HepG2 (cell line): ENCODE measurements around the gene TFAP2D. TPM values are rescaled to one million over a fixed set of nuclear protein-coding genes. Genes with fewer than 3 reads are reported as not detected.

Experiments used
- ATAC-seq: fragments of 200-7000 bp; cut with Tn5 transposase; 3 replicates; pipeline ENCODE4 v1.9.1; 2020; ENCODE audit warnings: mild to moderate bottlenecking, moderate library complexity
- BruUV-seq: library from RNA; stranded (reverse); fragments of 400-500 nt; replicated peaks from 2 replicates; lab custom pipeline; 2021; lab: Mats Ljungman, UMichigan
- CTCF ChIA-PET: fragments of 300-600 bp; formaldehyde crosslinking; extraction: SDS; loops from one replicate; lab custom pipeline; 2021; ENCODE audit warnings: low total read pairs, inconsistent platforms, low intra/inter-chr PET ratio; lab: Yijun Ruan, JAX
- POLR2A ChIA-PET: fragments of 350-600 bp; sonication (Branson Sonifier 250); formaldehyde crosslinking; loops from one replicate; lab custom pipeline; 2020; ENCODE audit warnings: antibody characterized with exemption, inconsistent platforms; lab: Yijun Ruan, JAX
- DNase-seq: peaks from one replicate; pipeline ENCODE4 v3.0.0-alpha.2; 2015; ENCODE audit warnings: low spot score
- FAIRE-seq: peaks from 3 replicates; lab custom pipeline; 2011; peaks lifted over from hg19 to GRCh38; lab: Jason Lieb, UNC
- H2AFZ ChIP-seq: one replicate; pipeline ENCODE4 v1.6.1; 2011; ENCODE audit warnings: low read length, inconsistent platforms
- H3K27ac ChIP-seq: fragments of 300-600 bp; 3 replicates; pipeline ENCODE4 v1.8.0; 2011; ENCODE audit warnings: mixed run types, mild to moderate bottlenecking, mixed read lengths, low read length, inconsistent platforms; ENCODE audit not compliant: insufficient read depth; ENCODE audit errors: extremely low read length
- H3K27me3 ChIP-seq, 2 experiments: fragments of 200-600 bp in 1 of 2; 2 replicates in 1 of 2; 3 replicates in 1 of 2; pipeline versions ENCODE4 v1.6.0 to v1.8.0; 2011; ENCODE audit warnings: low read length in 2 of 2, mild to moderate bottlenecking in 2 of 2, moderate library complexity in 2 of 2, inconsistent platforms in 1 of 2; ENCODE audit not compliant: insufficient read depth in 2 of 2, control insufficient read depth in 1 of 2
- H3K36me3 ChIP-seq, 2 experiments: fragments of 200-600 bp in 1 of 2; replicated peaks in 1 of 2; 2 replicates in 1 of 2; 3 replicates in 1 of 2; pipeline versions ENCODE4 v1.5.1 to v1.8.0; 2011; ENCODE audit warnings: low read length in 2 of 2, inconsistent platforms in 1 of 2; ENCODE audit not compliant: insufficient read depth in 2 of 2, control insufficient read depth in 1 of 2
- H3K4me1 ChIP-seq: 2 replicates; pipeline ENCODE4 v1.5.1; 2012; ENCODE audit warnings: low read length, inconsistent platforms; ENCODE audit not compliant: insufficient read depth
- H3K4me2 ChIP-seq: 2 replicates; pipeline ENCODE4 v1.6.0; 2011; ENCODE audit warnings: low read depth, low read length, inconsistent platforms
- H3K4me3 ChIP-seq, 3 experiments: fragments of 200-600 bp in 1 of 3; sonication (generic), shearing (Covaris generic) in 1 of 3; replicated peaks in 1 of 3; 2 replicates each; pipeline ENCODE4 v1.5.1; 2011 to 2016; ENCODE audit warnings: low read length in 3 of 3, inconsistent platforms in 2 of 3, low read depth in 2 of 3, mild to moderate bottlenecking in 2 of 3, control low read depth in 1 of 3, mixed read lengths in 1 of 3; ENCODE audit not compliant: insufficient read depth in 1 of 3
- H3K79me2 ChIP-seq: one replicate; pipeline ENCODE4 v1.6.1; 2011; ENCODE audit warnings: low read length, inconsistent platforms; ENCODE audit not compliant: insufficient read depth
- H3K9ac ChIP-seq: 2 replicates; pipeline ENCODE4 v1.6.0; 2011; ENCODE audit warnings: mild to moderate bottlenecking, low read depth, low read length, inconsistent platforms; ENCODE audit not compliant: insufficient read depth
- H3K9me3 ChIP-seq: 2 replicates; pipeline ENCODE4 v1.5.1; 2012; ENCODE audit warnings: mild to moderate bottlenecking, low read length
- H4K20me1 ChIP-seq: 2 replicates; pipeline ENCODE4 v1.6.0; 2011; ENCODE audit warnings: inconsistent platforms, mild to moderate bottlenecking, low read length, moderate library complexity; ENCODE audit not compliant: insufficient read depth
- STAG1 ChIP-seq: sonication (generic); formaldehyde crosslinking; IDR thresholded peaks from 2 replicates; pipeline ENCODE4 v1.4.0; 2020; ENCODE audit warnings: missing genetic modification reagents
- ZFP36L1 ChIP-seq: sonication (generic); formaldehyde crosslinking; IDR thresholded peaks from 2 replicates; pipeline ENCODE4 v1.8.0; 2022; ENCODE audit warnings: mild to moderate bottlenecking, missing genetic modification reagents, moderate library complexity
- ZFYVE20 ChIP-seq: sonication (generic); formaldehyde crosslinking; IDR thresholded peaks from 2 replicates; pipeline ENCODE4 v1.8.0; 2023; ENCODE audit warnings: low read depth, mild to moderate bottlenecking, moderate library complexity, missing genetic modification reagents, borderline replicate concordance
- ZNF260 ChIP-seq: sonication (generic); formaldehyde crosslinking; IDR thresholded peaks from 2 replicates; pipeline ENCODE4 v1.4.0; 2020; ENCODE audit warnings: missing genetic modification reagents, low read depth, mild to moderate bottlenecking, borderline replicate concordance
- WGBS: methylation state at CpG from one replicate; pipeline ENCODE4 v1.1.6; 2017; ENCODE audit warnings: low lambda C conversion rate; 5-methylcytosine and 5-hydroxymethylcytosine counted together
- in situ Hi-C: cut with HindIII; loops from 2 replicates; pipeline ENCODE4 v1.10.0; 2017; ENCODE audit warnings: low pct_unique_long_range_greater_than_20kb; ENCODE audit not compliant: extremely low pct_ligation_motif_present
- intact Hi-C: fragments of 100-400 bp; cut with micrococcal nuclease; formaldehyde crosslinking; loops from one replicate; pipeline ENCODE4 v1.10.0; 2022; ENCODE audit not compliant: unreplicated experiment
- polyA plus RNA-seq, 8 experiments: library from polyadenylated mRNA; depleted of rRNA in 3 of 8; stranded (reverse) in 7 of 8; unstranded in 1 of 8; fragments of >200 nt; fragmentation: Illumina TruSeq in 4 of 8; extraction: Trizol in 4 of 8; gene quantifications; 2 replicates each; pipeline versions ENCODE4 v1.2.1 to v1.2.3, GENCODE V29; 2011 to 2016; ENCODE audit warnings: low read depth in 4 of 8, missing spikeins in 1 of 8, mixed read lengths in 1 of 8; ENCODE audit not compliant: insufficient read depth in 1 of 8
- total RNA-seq, 5 experiments: library from RNA; depleted of rRNA; stranded (reverse); fragments of >200 nt; fragmentation: Illumina TruSeq; extraction: Trizol; gene quantifications; 2 replicates each; pipeline ENCODE4 v1.2.3, GENCODE V29; 2016; ENCODE audit warnings: low read depth in 1 of 5

The TFAP2D gene
- total and polyA plus RNA-seq, 2 of the 13 experiments (the other 11 are each of a cell fraction or from before 2014, with no cell fraction given) = not detected

DNA sequence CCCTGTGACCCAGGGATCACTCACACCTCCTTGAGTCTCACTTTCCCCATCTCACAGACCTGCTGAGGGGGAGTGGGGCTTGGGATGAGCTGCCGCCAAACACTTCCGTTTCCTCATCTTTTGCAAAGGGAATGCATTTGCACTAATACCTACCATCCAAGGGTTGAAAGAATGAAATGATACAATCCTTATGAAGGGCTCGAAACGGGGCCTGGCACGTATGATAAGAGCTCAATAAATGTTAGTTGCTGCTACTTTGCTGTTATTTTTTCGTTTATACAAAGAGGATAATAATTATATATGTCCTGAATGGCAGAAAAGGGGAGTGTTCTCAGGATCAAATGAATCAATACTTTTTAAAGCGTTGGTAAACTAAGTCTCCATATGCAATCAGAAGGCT is 6.1 kb upstream of the TFAP2D start:
- no TSS peak for BruUV-seq
- POLR2A ChIA-PET = no interaction called here
- 12% methylated on average over 7 of the region's 7 CpGs for WGBS

DNA sequence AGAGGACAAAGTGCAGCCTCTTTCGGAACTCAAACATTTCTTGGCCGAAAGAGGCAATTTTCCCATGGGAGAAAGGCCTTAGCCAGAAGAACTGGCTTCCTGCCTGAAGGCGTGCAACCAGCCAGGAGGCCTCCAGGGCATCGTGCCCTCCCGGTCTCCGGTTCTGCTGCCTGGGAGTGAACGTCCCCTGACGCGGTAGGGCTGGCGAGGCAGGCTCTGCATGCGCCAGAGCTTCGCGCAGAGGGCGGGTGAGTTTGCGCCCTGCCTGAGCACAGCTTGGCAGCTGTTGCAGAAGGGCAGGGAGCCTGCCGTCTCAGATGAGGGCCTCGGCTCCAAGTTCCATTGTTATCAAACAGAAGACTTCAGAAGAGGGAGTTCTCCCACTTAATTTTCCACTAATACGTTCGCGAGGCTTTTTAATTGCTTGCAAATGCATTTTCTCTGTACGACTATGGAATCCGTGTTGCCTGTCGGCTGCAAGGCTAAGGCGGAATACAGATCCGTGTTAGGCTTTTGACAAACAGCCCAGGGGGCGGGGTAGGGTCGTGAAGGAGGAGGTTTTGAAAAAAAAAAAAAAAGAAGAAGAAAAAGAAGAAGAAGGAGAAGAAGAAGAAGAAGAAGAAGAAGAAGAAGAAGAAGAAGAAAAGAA is 5.5 kb upstream of the TFAP2D start:
- no peak overlapping the region for H3K27ac ChIP-seq
- peaks cover 0 to 12% of the 10 kb centered on the region in 2 experiments; a peak in 2 of 5 replicates for H3K27me3 ChIP-seq
- FAIRE-seq = no peak
- no TSS peak for BruUV-seq
- 28% methylated on average over 19 of the region's 27 CpGs for WGBS
- in situ Hi-C loops = no loop called here
- no peaks in the 10 kb centered on the region for H3K9me3 ChIP-seq
- CTCF ChIA-PET = no interaction called here
- no peak for DNase-seq
- H3K79me2 ChIP-seq = no peaks in the 10 kb centered on the region
- H3K4me3 ChIP-seq = no peak overlapping the region
- H3K9ac ChIP-seq = no peak overlapping the region
- H4K20me1 ChIP-seq = no peaks in the 10 kb centered on the region
- no peaks in the 10 kb centered on the region for H3K4me1 ChIP-seq
- no peak for ATAC-seq
- POLR2A ChIA-PET = no interaction called here
- no peak overlapping the region for H3K4me2 ChIP-seq
- H3K36me3 ChIP-seq = no peaks in the 10 kb centered on the region
- no peak overlapping the region for H2AFZ ChIP-seq
- TF ChIP-seq ZFP36L1 (CRISPR knock-in tag) = no peak
- TF ChIP-seq STAG1 (CRISPR knock-in tag) = no peak
- no peak for TF ChIP-seq ZFYVE20 (CRISPR knock-in tag)
- intact Hi-C loops = no loop called here

More for the DNA sequence above, 6.1 kb upstream of the TFAP2D start:
- H3K4me1 ChIP-seq = no peaks in the 10 kb centered on the region
- no peak for FAIRE-seq
- H3K4me2 ChIP-seq = no peak overlapping the region
- H3K36me3 ChIP-seq = no peaks in the 10 kb centered on the region
- no peaks in the 10 kb centered on the region for H4K20me1 ChIP-seq
- H3K27ac ChIP-seq = no peak overlapping the region
- H3K4me3 ChIP-seq = no peak overlapping the region
- H3K9ac ChIP-seq = no peak overlapping the region
- H3K79me2 ChIP-seq = no peaks in the 10 kb centered on the region
- no peak for TF ChIP-seq ZNF260 (CRISPR knock-in tag)
- H3K27me3 ChIP-seq = peaks cover 0 to 12% of the 10 kb centered on the region in 2 experiments; a peak in 2 of 5 replicates
- intact Hi-C loops (no loop called here), in situ Hi-C loops (no loop called here)
- no peak for ATAC-seq
- no peaks in the 10 kb centered on the region for H3K9me3 ChIP-seq
- CTCF ChIA-PET = no interaction called here
- H2AFZ ChIP-seq = no peak overlapping the region
- no peak for DNase-seq
